ENCODE results near the gene APBB3. TPM values are rescaled to one million over a fixed set of nuclear protein-coding genes. Genes with fewer than 3 reads are reported as not detected.
"Not testable (repeated sequence)": the region's sequence is repeated elsewhere in the genome, so short reads cannot be mapped to it uniquely, and the experiment has no call there.

APBB3 gene
- total RNA-seq (2014; rRNA removed; shearing (Covaris generic)), result 9.2 and 24.0 TPM in 2 replicates

- DNase-seq, result peak; percentile 96
- Histone ChIP-seq H3K36me3 (replicated peaks; ENCODE audit: control insufficient read depth, insufficient read depth, low read length) (peaks cover 8% of the 10 kb centered on the region), H3K4me3 (ENCODE audit: insufficient read depth, low read depth, low read length) (peak within 1 kb of the TSS; percentile 79), H3K27me3 (ENCODE audit: control insufficient read depth, insufficient read depth, low read length) (no peaks in the 10 kb centered on the region)
These were observed at the start of gene APBB3, which contains the start of gene SLC35A4 for GRCh38 chr5:140564196-140565023. Gene APBB3, minus strand, starts transcription at chr5:140564598. Its CDS starts 353 bp downstream, at chr5:140564245. Gene SLC35A4, plus strand, starts transcription at chr5:140564828. Its CDS starts 2,342 bp downstream, at chr5:140567170.

- DNase-seq, result no peak
- no peak overlapping the region for H3K4me3 ChIP-seq (ENCODE audit: insufficient read depth, low read depth, low read length)
- H3K36me3 ChIP-seq (replicated peaks; ENCODE audit: control insufficient read depth, insufficient read depth, low read length), result no peaks in the 10 kb centered on the region
- H3K27me3 ChIP-seq (ENCODE audit: control insufficient read depth, insufficient read depth, low read length), result no peaks in the 10 kb centered on the region
These were observed 46.7 kb upstream of the APBB3 start for GRCh38 chr5:140611020-140611521.

- no peak for DNase-seq
- no peak overlapping the region for H3K4me3 ChIP-seq (ENCODE audit: insufficient read depth, low read depth, low read length)
- no peaks in the 10 kb centered on the region for H3K27me3 ChIP-seq (ENCODE audit: control insufficient read depth, insufficient read depth, low read length)
- H3K36me3 ChIP-seq (replicated peaks; ENCODE audit: control insufficient read depth, insufficient read depth, low read length), result no peaks in the 10 kb centered on the region
These were observed 44.7 kb upstream of the APBB3 start for GRCh38 chr5:140609126-140609525.

GRCh38 chr5:140608722-140609121 is 44.3 kb upstream of the APBB3 start:
- Histone ChIP-seq H3K36me3 (replicated peaks; ENCODE audit: control insufficient read depth, insufficient read depth, low read length) (no peaks in the 10 kb centered on the region), H3K4me3 (ENCODE audit: insufficient read depth, low read depth, low read length) (no peak overlapping the region), H3K27me3 (ENCODE audit: control insufficient read depth, insufficient read depth, low read length) (no peaks in the 10 kb centered on the region)
- no peak for DNase-seq

- H3K4me3 ChIP-seq (ENCODE audit: insufficient read depth, low read depth, low read length), result no peak overlapping the region
- DNase-seq, result no peak
- H3K27me3 ChIP-seq (ENCODE audit: control insufficient read depth, insufficient read depth, low read length), result no peaks in the 10 kb centered on the region
- H3K36me3 ChIP-seq (replicated peaks; ENCODE audit: control insufficient read depth, insufficient read depth, low read length), result no peaks in the 10 kb centered on the region
These were observed 42.6 kb upstream of the APBB3 start for GRCh38 chr5:140607031-140607430.

DNA sequence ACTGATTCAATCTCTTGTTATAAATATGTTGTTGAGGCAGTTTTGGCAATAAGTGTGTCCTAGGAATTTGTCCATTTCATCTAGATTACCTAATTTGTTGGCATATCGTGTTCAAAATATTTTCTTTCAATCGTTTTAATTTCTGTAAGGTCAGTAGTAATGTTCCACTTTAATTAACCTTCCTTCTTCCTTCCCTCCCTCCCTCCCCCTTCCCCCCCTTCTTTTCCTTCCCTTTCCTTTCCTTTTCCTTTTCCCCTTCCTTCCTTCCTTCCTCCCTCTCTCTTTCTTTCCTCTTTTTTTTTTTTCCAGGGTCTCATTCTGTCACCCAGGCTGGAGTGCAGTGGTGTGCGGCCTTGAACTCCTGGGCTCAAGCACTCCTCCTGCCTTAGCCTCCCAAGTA is 41.5 kb upstream of the APBB3 start:
- no peak for DNase-seq

DNA sequence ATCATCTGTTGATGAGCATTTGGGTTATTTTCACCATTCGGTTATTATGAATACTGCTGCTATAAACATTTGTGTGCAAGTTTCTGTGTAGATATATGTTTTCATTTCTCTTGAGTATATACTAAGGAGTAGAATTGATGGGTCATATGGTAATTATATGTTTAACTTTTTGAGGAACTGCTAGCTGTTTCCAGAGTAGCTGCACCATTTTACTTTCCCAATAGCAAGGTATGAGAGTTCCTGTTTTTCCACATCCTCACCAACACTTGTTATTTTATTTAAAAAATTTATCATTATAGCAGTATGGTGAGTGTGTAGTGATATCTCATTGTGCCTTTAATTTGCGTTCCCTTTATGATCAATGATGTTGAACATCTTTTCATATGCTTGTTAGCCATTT is 39.3 kb upstream of the APBB3 start:
- Histone ChIP-seq H3K36me3 (replicated peaks; ENCODE audit: control insufficient read depth, insufficient read depth, low read length) (no peaks in the 10 kb centered on the region), H3K27me3 (ENCODE audit: control insufficient read depth, insufficient read depth, low read length) (no peaks in the 10 kb centered on the region), H3K4me3 (ENCODE audit: insufficient read depth, low read depth, low read length) (no peak overlapping the region)
- no peak for DNase-seq

More for the DNA sequence above, 41.5 kb upstream of the APBB3 start:
- Histone ChIP-seq H3K27me3 (ENCODE audit: control insufficient read depth, insufficient read depth, low read length) (no peaks in the 10 kb centered on the region), H3K36me3 (replicated peaks; ENCODE audit: control insufficient read depth, insufficient read depth, low read length) (no peaks in the 10 kb centered on the region), H3K4me3 (ENCODE audit: insufficient read depth, low read depth, low read length) (no peak overlapping the region)

DNA sequence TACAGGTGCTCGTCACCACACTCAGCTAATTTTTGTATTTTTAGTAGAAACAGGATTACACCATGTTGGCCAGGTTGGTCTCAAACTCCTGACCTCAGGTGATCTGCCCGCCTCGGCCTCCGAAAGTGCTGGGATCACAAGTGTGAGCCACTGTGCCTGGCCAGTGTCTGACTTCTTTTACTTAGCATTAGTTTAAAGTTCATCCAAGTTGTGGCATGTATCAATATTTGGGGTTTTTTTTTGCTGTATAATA is 39.0 kb upstream of the APBB3 start:
- not testable (repeated sequence) for H3K36me3 ChIP-seq (replicated peaks; ENCODE audit: control insufficient read depth, insufficient read depth, low read length); H3K27me3 ChIP-seq (ENCODE audit: control insufficient read depth, insufficient read depth, low read length); DNase-seq; H3K4me3 ChIP-seq (ENCODE audit: insufficient read depth, low read depth, low read length)

DNA sequence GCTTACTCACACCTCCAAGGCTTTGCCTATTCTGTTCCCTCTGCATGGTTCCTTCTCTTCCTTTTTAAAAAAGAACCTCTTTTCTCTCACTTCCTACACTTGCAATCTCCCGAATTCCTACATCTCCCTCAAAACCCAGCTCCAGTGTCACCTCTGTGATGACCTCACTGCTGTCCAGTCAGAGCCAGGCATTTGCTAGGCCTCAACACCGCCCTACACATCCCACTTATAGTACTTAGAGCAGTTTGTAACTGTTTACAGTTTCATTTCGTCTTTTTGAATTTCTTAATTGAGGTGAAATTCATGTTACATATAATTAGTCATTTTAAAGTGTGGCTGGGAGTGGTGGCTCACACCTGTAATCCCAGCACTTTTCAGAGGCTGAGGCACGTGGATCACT is 37.7 kb upstream of the APBB3 start:
- H3K27me3 ChIP-seq (ENCODE audit: control insufficient read depth, insufficient read depth, low read length), result no peaks in the 10 kb centered on the region
- DNase-seq, result no peak
- no peak overlapping the region for H3K4me3 ChIP-seq (ENCODE audit: insufficient read depth, low read depth, low read length)
- no peaks in the 10 kb centered on the region for H3K36me3 ChIP-seq (replicated peaks; ENCODE audit: control insufficient read depth, insufficient read depth, low read length)

DNA sequence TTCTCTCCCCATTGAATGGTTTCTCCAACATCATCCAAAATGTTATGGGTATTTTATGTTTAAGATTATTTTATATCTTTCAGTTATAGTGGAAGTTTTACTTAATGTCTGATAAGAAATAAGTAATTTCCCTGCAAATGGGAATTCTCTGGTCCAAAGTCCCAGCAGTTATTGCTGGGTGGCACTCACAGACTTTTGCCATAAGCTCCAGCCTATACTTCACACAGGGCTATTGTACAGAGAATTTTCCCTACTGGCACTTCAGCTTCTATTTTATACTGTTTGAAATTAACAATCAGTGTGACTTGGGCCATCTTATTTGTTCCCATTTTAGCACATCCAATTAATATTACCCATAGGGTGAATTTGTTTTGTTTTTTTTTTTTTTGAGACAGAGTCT is 35.7 kb upstream of the APBB3 start:
- Histone ChIP-seq H3K36me3 (replicated peaks; ENCODE audit: control insufficient read depth, insufficient read depth, low read length) (no peaks in the 10 kb centered on the region), H3K4me3 (ENCODE audit: insufficient read depth, low read depth, low read length) (no peak overlapping the region), H3K27me3 (ENCODE audit: control insufficient read depth, insufficient read depth, low read length) (no peaks in the 10 kb centered on the region)
- no peak for DNase-seq

GRCh38 chr5:140598836-140599235 is 34.4 kb upstream of the APBB3 start:
- Histone ChIP-seq H3K36me3 (replicated peaks; ENCODE audit: control insufficient read depth, insufficient read depth, low read length) (no peaks in the 10 kb centered on the region), H3K4me3 (ENCODE audit: insufficient read depth, low read depth, low read length) (no peak overlapping the region), H3K27me3 (ENCODE audit: control insufficient read depth, insufficient read depth, low read length) (no peaks in the 10 kb centered on the region)
- no peak for DNase-seq

DNA sequence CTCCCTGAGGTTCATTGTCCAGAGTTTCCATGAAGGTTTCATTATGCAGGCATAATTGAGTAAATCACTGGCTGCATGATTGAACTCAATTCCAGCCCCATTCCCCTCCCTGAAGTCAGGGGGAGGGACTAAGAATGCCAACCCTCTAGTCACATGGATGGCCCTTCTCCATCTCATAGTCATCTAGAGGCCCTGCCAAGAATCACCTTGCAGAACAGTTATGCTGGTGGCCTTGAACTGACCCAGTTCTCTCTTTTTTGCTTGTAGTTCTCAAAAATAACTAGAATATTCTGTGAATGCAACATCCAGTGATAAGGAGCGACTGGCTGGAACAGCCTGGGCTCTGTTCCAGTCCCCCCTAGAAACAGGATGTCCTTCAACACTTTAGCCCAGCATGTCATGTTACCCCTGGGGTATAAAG is 31.9 kb upstream of the APBB3 start:
- Histone ChIP-seq H3K36me3 (replicated peaks; ENCODE audit: control insufficient read depth, insufficient read depth, low read length) (no peaks in the 10 kb centered on the region), H3K27me3 (ENCODE audit: control insufficient read depth, insufficient read depth, low read length) (no peaks in the 10 kb centered on the region), H3K4me3 (ENCODE audit: insufficient read depth, low read depth, low read length) (no peak overlapping the region)
- DNase-seq, result no peak

GRCh38 chr5:140595538-140596300 is 31.3 kb upstream of the APBB3 start:
- no peaks in the 10 kb centered on the region for H3K27me3 ChIP-seq (ENCODE audit: control insufficient read depth, insufficient read depth, low read length)
- H3K36me3 ChIP-seq (replicated peaks; ENCODE audit: control insufficient read depth, insufficient read depth, low read length), result no peaks in the 10 kb centered on the region
- no peak for DNase-seq
- no peak overlapping the region for H3K4me3 ChIP-seq (ENCODE audit: insufficient read depth, low read depth, low read length)

GRCh38 chr5:140594169-140594568 is 29.8 kb upstream of the APBB3 start:
- Histone ChIP-seq H3K4me3 (ENCODE audit: insufficient read depth, low read depth, low read length) (no peak overlapping the region), H3K36me3 (replicated peaks; ENCODE audit: control insufficient read depth, insufficient read depth, low read length) (no peaks in the 10 kb centered on the region), H3K27me3 (ENCODE audit: control insufficient read depth, insufficient read depth, low read length) (no peaks in the 10 kb centered on the region)
- DNase-seq, result no peak

DNA sequence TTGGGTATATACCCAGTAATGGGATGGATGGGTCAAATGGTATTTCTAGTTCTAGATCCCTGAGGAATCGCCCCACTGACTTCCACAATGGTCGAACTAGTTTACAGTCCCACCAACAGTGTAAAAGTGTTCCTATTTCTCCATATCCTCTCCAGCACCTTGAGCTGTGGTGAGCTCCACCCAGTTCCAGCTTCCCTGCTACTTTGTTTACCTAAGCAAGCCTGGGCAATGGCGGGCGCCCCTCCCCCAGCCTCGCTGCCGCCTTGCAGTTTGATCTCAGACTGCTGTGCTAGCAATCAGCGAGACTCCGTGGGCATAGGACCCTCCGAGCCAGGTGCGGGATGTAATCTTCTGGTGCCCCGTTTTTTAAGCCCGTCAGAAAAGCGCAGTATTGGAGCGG is 28.7 kb upstream of the APBB3 start:
- not testable (repeated sequence) for DNase-seq; H3K27me3 ChIP-seq (ENCODE audit: control insufficient read depth, insufficient read depth, low read length); H3K36me3 ChIP-seq (replicated peaks; ENCODE audit: control insufficient read depth, insufficient read depth, low read length)
- H3K4me3 ChIP-seq (ENCODE audit: insufficient read depth, low read depth, low read length), result peak overlapping the region; percentile 29
